Nephron (organoid): ENCODE results near the gene KLHL22.
A peak's percentile ranks its signal among the peaks of the same experiment; 100 is the strongest.

Experiments
- H3K27ac Mint-ChIP-seq, 3 experiments: 2 replicates each; pipeline ENCODE4 v1.8.0; 2020; ENCODE audit warnings: mixed read lengths in 3 of 3, mild to moderate bottlenecking in 2 of 3, moderate library complexity in 1 of 3
- H3K27me3 Mint-ChIP-seq: 2 replicates; pipeline ENCODE4 v1.8.0; 2021; ENCODE audit warnings: low read depth, mild to moderate bottlenecking, moderate library complexity, mixed read lengths
- H3K36me3 Mint-ChIP-seq: 2 replicates; pipeline ENCODE4 v1.8.0; 2020; ENCODE audit warnings: low read depth, mixed read lengths
- H3K4me1 Mint-ChIP-seq: 2 replicates; pipeline ENCODE4 v1.8.0; 2020; ENCODE audit warnings: mixed read lengths
- H3K4me3 Mint-ChIP-seq, 3 experiments: 2 replicates each; pipeline ENCODE4 v1.8.0; 2020; ENCODE audit warnings: mild to moderate bottlenecking in 3 of 3, mixed read lengths in 3 of 3, moderate library complexity in 2 of 3
- H3K9me3 Mint-ChIP-seq: 2 replicates; pipeline ENCODE4 v1.8.0; 2020; ENCODE audit warnings: mixed read lengths
- TF ChIP-seq, protein P1 (sequence below), 3 experiments: fragments of 200-600 bp; sonication (generic); IDR thresholded peaks; one replicate each; pipeline ENCODE4 v1.5.0; 2021; ENCODE audit warnings: antibody characterized with exemption in 3 of 3; ENCODE audit not compliant: unreplicated experiment in 3 of 3

KLHL22 gene

DNA sequence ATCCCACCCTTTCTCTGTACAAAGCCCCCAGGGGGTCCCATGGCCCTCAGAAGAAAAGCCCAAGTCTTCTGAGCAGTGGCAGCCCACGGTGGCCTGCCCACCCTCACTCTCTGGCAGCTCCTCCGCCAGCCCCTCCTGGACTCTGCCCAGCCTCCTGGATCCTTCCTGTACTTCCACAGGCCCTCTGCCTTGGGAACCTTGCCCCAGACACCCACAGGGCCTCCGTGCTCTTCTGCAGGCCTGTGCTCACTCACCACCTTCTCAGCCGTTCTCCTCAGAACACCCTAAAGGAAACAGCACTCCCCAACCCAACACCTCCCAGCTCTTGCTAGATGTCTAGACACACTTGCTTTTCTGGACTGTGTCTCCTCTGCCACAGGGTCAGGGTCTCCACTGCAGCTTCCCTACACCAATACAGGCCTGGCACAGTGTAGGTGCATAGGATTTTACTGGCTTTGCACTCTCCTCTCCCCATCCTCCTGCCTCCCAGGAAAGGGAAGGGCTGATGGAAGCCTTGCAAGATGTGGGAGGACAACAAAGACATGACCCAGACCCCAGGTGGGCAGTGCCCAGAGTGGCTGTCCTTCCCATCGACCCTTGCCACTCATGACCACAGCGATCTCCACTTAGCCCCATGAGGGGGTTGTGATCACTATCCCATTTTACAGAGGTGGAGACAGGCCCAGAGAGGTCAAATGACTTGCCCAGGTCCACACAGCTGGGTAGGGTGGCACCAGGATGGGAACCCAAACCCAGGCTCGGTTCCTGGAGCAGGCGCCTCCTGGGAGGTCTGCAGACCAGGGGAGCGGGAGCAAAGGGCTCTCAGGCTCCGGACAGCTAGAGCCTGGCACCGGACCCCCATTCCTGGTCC lies 59.9 kb downstream of the KLHL22 start:
- Mint-ChIP-seq H3K27ac (peak overlapping the region; percentile 61 to 88 (median 77)), H3K27me3 (peaks cover 37% of the 10 kb centered on the region)
- TF ChIP-seq, protein P1, sequence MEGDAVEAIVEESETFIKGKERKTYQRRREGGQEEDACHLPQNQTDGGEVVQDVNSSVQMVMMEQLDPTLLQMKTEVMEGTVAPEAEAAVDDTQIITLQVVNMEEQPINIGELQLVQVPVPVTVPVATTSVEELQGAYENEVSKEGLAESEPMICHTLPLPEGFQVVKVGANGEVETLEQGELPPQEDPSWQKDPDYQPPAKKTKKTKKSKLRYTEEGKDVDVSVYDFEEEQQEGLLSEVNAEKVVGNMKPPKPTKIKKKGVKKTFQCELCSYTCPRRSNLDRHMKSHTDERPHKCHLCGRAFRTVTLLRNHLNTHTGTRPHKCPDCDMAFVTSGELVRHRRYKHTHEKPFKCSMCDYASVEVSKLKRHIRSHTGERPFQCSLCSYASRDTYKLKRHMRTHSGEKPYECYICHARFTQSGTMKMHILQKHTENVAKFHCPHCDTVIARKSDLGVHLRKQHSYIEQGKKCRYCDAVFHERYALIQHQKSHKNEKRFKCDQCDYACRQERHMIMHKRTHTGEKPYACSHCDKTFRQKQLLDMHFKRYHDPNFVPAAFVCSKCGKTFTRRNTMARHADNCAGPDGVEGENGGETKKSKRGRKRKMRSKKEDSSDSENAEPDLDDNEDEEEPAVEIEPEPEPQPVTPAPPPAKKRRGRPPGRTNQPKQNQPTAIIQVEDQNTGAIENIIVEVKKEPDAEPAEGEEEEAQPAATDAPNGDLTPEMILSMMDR (IDR thresholded peaks at IDR 0.05; ENCODE audit: unreplicated experiment in 3 of 3): no peak

DNA sequence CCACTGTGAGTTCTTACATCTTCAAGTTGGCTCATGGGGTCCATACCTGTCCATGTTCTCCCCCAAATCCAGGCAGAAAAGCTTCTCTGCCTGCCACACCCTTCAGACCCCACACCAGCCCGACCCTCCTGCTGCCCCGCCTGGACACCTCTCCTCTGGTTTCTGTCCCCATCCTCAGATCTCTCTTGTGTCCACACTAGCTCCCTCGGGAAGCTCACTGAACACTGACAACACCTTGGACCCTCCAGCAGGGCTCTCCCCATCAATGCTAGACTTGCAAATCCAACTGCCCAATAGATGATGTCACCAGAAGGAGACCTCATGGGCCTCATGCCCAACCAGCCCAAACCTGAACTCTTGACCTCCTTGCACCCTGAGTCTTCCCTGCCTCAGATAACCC lies 60.8 kb downstream of the KLHL22 start:
- Mint-ChIP-seq H3K4me3 (peak overlapping the region; percentile 75 to 84 (median 84)), H3K9me3 (no peaks in the 10 kb centered on the region), H3K4me1 (peaks cover 29% of the 10 kb centered on the region), H3K27ac (peak overlapping the region in 1 of 3 experiments; percentile 61), H3K27me3 (peaks cover 43% of the 10 kb centered on the region), H3K36me3 (peaks cover 17% of the 10 kb centered on the region)
- TF ChIP-seq, protein P1 (IDR thresholded peaks at IDR 0.05; ENCODE audit: unreplicated experiment in 3 of 3): no peak

More for the DNA sequence above, 59.9 kb downstream of the KLHL22 start:
- no peaks in the 10 kb centered on the region for H3K9me3 Mint-ChIP-seq
- H3K4me1 Mint-ChIP-seq: peaks cover 29% of the 10 kb centered on the region
- H3K4me3 Mint-ChIP-seq: peak overlapping the region; percentile 75 to 84 (median 84)
- H3K36me3 Mint-ChIP-seq: peaks cover 17% of the 10 kb centered on the region

DNA sequence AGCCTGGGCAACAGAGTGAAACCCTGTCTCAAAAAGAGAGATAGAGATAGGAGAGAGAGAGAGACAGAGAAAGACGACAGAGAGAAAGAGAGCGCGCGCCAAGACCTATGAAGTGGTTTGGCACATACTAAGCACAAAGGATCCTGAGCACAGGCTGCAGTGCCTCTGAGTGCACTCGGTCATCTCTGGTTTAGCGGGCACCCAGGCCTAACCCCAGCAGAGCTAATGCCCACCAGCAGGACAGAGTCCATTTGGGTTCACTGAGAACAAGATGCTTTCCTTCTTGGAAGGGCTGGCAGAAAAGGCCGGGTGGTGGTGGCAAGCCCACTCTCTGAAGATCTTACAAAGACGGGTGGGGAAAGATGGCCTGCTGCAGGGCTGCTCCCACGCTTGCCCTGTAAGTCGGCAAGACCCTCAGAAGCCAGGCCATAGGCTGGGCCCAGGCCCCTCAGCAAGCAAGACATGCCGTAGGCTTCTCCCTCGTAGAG lies 61.3 kb downstream of the KLHL22 start:
- TF ChIP-seq, protein P1 (IDR thresholded peaks at IDR 0.05; ENCODE audit: unreplicated experiment in 3 of 3): no peak
- Mint-ChIP-seq H3K27me3 (peaks cover 43% of the 10 kb centered on the region), H3K27ac (peak overlapping the region in 2 of 3 experiments; percentile 48 to 61), H3K36me3 (peaks cover 17% of the 10 kb centered on the region), H3K4me3 (peak overlapping the region; percentile 81 to 85 (median 84)), H3K9me3 (no peaks in the 10 kb centered on the region), H3K4me1 (peaks cover 25% of the 10 kb centered on the region)

DNA sequence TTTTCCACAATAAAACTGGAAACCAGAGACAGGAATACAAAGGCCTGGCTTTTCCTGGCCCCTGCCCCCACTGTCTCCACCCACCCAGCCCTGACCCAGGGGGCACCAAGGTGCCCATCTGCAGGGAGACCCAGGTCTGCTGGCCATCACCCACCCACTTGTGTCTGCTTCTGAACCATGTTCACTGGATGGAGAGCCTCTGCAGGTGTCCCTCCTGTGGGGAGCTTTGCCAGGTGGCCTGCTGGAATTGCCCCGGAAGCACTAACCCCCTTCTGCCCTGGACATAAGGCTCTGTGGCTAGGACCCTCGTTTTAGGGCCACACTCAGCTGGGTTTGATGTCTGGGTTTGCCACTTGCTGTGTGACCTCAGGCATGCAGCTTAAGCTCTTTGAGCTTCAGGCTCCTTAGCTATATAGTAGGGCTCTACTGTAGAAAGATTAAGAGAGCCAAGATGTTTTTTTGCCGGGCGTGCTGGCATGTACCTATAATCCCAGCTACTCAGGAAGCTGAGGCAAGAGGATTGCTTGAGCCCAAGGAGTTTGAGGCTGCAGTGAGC lies 61.8 kb downstream of the KLHL22 start:
- Mint-ChIP-seq H3K4me3 (peak overlapping the region; percentile 81 to 85 (median 84)), H3K4me1 (peaks cover 24% of the 10 kb centered on the region)
- TF ChIP-seq, protein P1 (IDR thresholded peaks at IDR 0.05; ENCODE audit: unreplicated experiment in 3 of 3): no peak

DNA sequence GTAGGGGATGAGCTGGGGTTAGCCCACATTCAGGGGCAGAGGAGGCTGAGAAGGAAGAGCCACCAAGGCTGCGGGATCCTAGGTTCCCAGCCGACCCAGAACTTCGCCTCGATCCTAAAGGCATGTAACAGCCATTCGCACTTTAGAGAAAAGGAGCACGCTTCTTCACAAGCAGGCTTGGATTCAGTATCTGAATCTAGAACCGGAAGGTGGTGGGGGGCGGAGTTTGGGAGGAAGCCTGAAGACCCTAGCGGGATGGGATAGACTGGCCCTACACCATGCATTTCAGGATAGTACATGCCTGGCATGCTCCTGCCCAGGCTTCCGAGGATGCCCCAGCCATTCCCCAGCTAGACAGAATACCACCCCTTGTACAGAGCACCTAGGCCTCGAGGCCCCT lies 62.4 kb downstream of the KLHL22 start:
- Mint-ChIP-seq H3K9me3 (no peaks in the 10 kb centered on the region), H3K36me3 (peaks cover 24% of the 10 kb centered on the region), H3K27me3 (peaks cover 49% of the 10 kb centered on the region), H3K27ac (no peak overlapping the region), H3K4me3 (peak overlapping the region; percentile 32 to 74 (median 41)), H3K4me1 (peaks cover 20% of the 10 kb centered on the region)
- TF ChIP-seq, protein P1 (IDR thresholded peaks at IDR 0.05; ENCODE audit: unreplicated experiment in 3 of 3): no peak

More for the DNA sequence above, 61.8 kb downstream of the KLHL22 start:
- Mint-ChIP-seq H3K27ac (peak overlapping the region in 2 of 3 experiments; percentile 20 to 48), H3K27me3 (peaks cover 46% of the 10 kb centered on the region), H3K9me3 (no peaks in the 10 kb centered on the region), H3K36me3 (peaks cover 21% of the 10 kb centered on the region)
